Measurements from ENCODE around the gene C5orf63.
"Not testable (repeated sequence)": the region's sequence is repeated elsewhere in the genome, so short reads cannot be mapped to it uniquely, and the experiment has no call there.

C5orf63 gene

GRCh38 chr5:127074466-127074865 is 1.2 kb upstream of the C5orf63 start:
- no peak for DNase-seq (ENCODE audit: low spot score)

GRCh38 chr5:127070243-127070642 is 3.1 kb downstream of the C5orf63 start:
- DNase-seq (ENCODE audit: low spot score): no peak

- no peak for DNase-seq (ENCODE audit: low spot score)
These were observed 4.6 kb downstream of the C5orf63 start for GRCh38 chr5:127068493-127069214.

GRCh38 chr5:127066721-127067120 is 6.6 kb downstream of the C5orf63 start:
- no peak for DNase-seq (ENCODE audit: low spot score)

GRCh38 chr5:127064253-127064840 is 9.0 kb downstream of the C5orf63 start:
- DNase-seq (ENCODE audit: low spot score): no peak

GRCh38 chr5:127063257-127063913 is 9.9 kb downstream of the C5orf63 start:
- no peak for DNase-seq (ENCODE audit: low spot score)

- DNase-seq (ENCODE audit: low spot score): no peak
These were observed 11.3 kb downstream of the C5orf63 start for GRCh38 chr5:127061956-127062355.

- DNase-seq (ENCODE audit: low spot score): no peak
These were observed 11.8 kb downstream of the C5orf63 start for GRCh38 chr5:127061537-127061936.

- DNase-seq (ENCODE audit: low spot score): no peak
These were observed 12.8 kb downstream of the C5orf63 start for GRCh38 chr5:127060470-127060985.

- no peak for DNase-seq (ENCODE audit: low spot score)
These were observed 16.4 kb downstream of the C5orf63 start for GRCh38 chr5:127056896-127057295.

GRCh38 chr5:127055880-127056653 is 17.2 kb downstream of the C5orf63 start:
- no peak for DNase-seq (ENCODE audit: low spot score)

GRCh38 chr5:127053551-127053950 is 19.8 kb downstream of the C5orf63 start:
- not testable (repeated sequence) for DNase-seq (ENCODE audit: low spot score)

- DNase-seq (ENCODE audit: low spot score): no peak
These were observed 20.3 kb downstream of the C5orf63 start for GRCh38 chr5:127053049-127053448.

- DNase-seq (ENCODE audit: low spot score): no peak
These were observed 21.7 kb downstream of the C5orf63 start for GRCh38 chr5:127051591-127051990.

- no peak for DNase-seq (ENCODE audit: low spot score)
These were observed 26.8 kb downstream of the C5orf63 start for GRCh38 chr5:127046343-127047072.

- DNase-seq (ENCODE audit: low spot score): no peak
These were observed 30.7 kb downstream of the C5orf63 start for GRCh38 chr5:127042593-127042992.

- no peak for DNase-seq (ENCODE audit: low spot score)
These were observed 31.7 kb downstream of the C5orf63 start for GRCh38 chr5:127041571-127041970.

GRCh38 chr5:127040796-127041520 is 32.3 kb downstream of the C5orf63 start:
- no peak for DNase-seq (ENCODE audit: low spot score)

- no peak for DNase-seq (ENCODE audit: low spot score)
These were observed 34.8 kb downstream of the C5orf63 start for GRCh38 chr5:127038550-127038949.

GRCh38 chr5:127031863-127032232 is 41.5 kb downstream of the C5orf63 start:
- DNase-seq (ENCODE audit: low spot score): no peak
